Keratinocyte (primary cell): ENCODE results near the gene VAV2. TPM values are rescaled to one million over a fixed set of nuclear protein-coding genes. Genes with fewer than 3 reads are reported as not detected.

ENCODE experiments used
- DNase-seq: peaks from one replicate; pipeline ENCODE4 v3.0.0-alpha.2; 2011; ENCODE audit warnings: low read depth, missing footprints, low spot score
- FAIRE-seq: peaks from 2 replicates; lab custom pipeline; 2011; peaks lifted over from hg19 to GRCh38; lab: Jason Lieb, UNC
- H2AFZ ChIP-seq: 2 replicates; pipeline ENCODE4 v1.6.0; 2012; ENCODE audit warnings: low read length, control low read depth, inconsistent platforms; ENCODE audit not compliant: control insufficient read depth
- H3K27ac ChIP-seq: 2 replicates; pipeline ENCODE4 v1.5.1; 2011; ENCODE audit warnings: low read length; ENCODE audit not compliant: control insufficient read depth, insufficient read depth
- H3K27me3 ChIP-seq: 3 replicates; pipeline ENCODE4 v1.6.0; 2011; ENCODE audit warnings: low read length; ENCODE audit not compliant: control insufficient read depth, insufficient read depth; ENCODE audit errors: extremely low read depth
- H3K36me3 ChIP-seq, 2 experiments: 2 replicates in 1 of 2; 3 replicates in 1 of 2; pipeline ENCODE4 v1.5.1; 2011; ENCODE audit warnings: low read length in 2 of 2, mild to moderate bottlenecking in 1 of 2; ENCODE audit not compliant: control insufficient read depth in 2 of 2, insufficient read depth in 2 of 2; ENCODE audit errors: extremely low read depth in 1 of 2
- H3K4me1 ChIP-seq: 3 replicates; pipeline ENCODE4 v1.5.1; 2011; ENCODE audit warnings: low read length; ENCODE audit not compliant: control insufficient read depth, insufficient read depth; ENCODE audit errors: extremely low read depth
- H3K4me2 ChIP-seq: 3 replicates; pipeline ENCODE4 v1.6.0; 2011; ENCODE audit warnings: low read depth, low read length; ENCODE audit not compliant: control insufficient read depth, insufficient read depth; ENCODE audit errors: extremely low read depth
- H3K4me3 ChIP-seq, 3 experiments: fragments of 200-600 bp in 1 of 3; sonication (generic) in 1 of 3; 2 replicates in 2 of 3; 3 replicates in 1 of 3; pipeline ENCODE4 v1.5.1; 2011 to 2016; ENCODE audit warnings: low read length in 3 of 3, mild to moderate bottlenecking in 3 of 3, control low read depth in 2 of 3, inconsistent platforms in 1 of 3, low read depth in 1 of 3, mixed read lengths in 1 of 3, mixed run types in 1 of 3, moderate library complexity in 1 of 3; ENCODE audit not compliant: control insufficient read depth in 2 of 3, insufficient read depth in 2 of 3; ENCODE audit errors: extremely low read depth in 1 of 3
- H3K79me2 ChIP-seq: 2 replicates; pipeline ENCODE4 v1.6.0; 2012; ENCODE audit warnings: low read length; ENCODE audit not compliant: control insufficient read depth, insufficient read depth
- H3K9ac ChIP-seq: 3 replicates; pipeline ENCODE4 v1.6.0; 2011; ENCODE audit warnings: low read length; ENCODE audit not compliant: control insufficient read depth, insufficient read depth; ENCODE audit errors: extremely low read depth
- H3K9me1 ChIP-seq: 3 replicates; pipeline ENCODE4 v1.6.0; 2011; ENCODE audit warnings: low read length; ENCODE audit not compliant: control insufficient read depth, insufficient read depth; ENCODE audit errors: extremely low read depth
- H3K9me3 ChIP-seq: 2 replicates; pipeline ENCODE4 v1.5.1; 2012; ENCODE audit warnings: low read depth, low read length; ENCODE audit not compliant: control insufficient read depth
- H4K20me1 ChIP-seq: 3 replicates; pipeline ENCODE4 v1.6.0; 2011; ENCODE audit warnings: low read length; ENCODE audit not compliant: control insufficient read depth, insufficient read depth; ENCODE audit errors: extremely low read depth
- EZH2 ChIP-seq: IDR thresholded peaks from one replicate; pipeline ENCODE4 v1.6.1; 2012; ENCODE audit warnings: inconsistent platforms, mild to moderate bottlenecking, low read length, moderate library complexity
- dilution Hi-C: fragments of 300-500 bp; cut with MboI; formaldehyde crosslinking; loops from one replicate; pipeline ENCODE4 v1.7.0; 2020; ENCODE audit warnings: low sequenced_read_pairs; ENCODE audit not compliant: extremely low pct_ligation_motif_present
- polyA plus RNA-seq, 5 experiments: library from polyadenylated mRNA; depleted of rRNA in 3 of 5; stranded (reverse) in 3 of 5; stranded (forward) in 1 of 5; unstranded in 1 of 5; fragments of >200 nt; gene quantifications; 1 replicate in 1 of 5; 2 replicates in 3 of 5; 3 replicates in 1 of 5; pipeline versions ENCODE4 v1.2.1 to v1.2.3, GENCODE V29; 2011 to 2012; ENCODE audit warnings: missing spikeins in 2 of 5, low read depth in 1 of 5, low replicate concordance in 1 of 5
- TF ChIP-seq, protein P1 (sequence below), 3 experiments: IDR thresholded peaks in 1 of 3; conservative IDR thresholded peaks in 1 of 3; optimal IDR thresholded peaks in 1 of 3; 2 replicates in 2 of 3; 3 replicates in 1 of 3; pipeline versions ENCODE3 to v1.5.1; 2011; ENCODE audit warnings: low read length in 3 of 3, mild to moderate bottlenecking in 3 of 3, moderate library complexity in 2 of 3, control low read depth in 1 of 3, inconsistent platforms in 1 of 3; ENCODE audit not compliant: insufficient read depth in 2 of 3; ENCODE audit errors: extremely low read depth in 1 of 3

Gene VAV2
- polyA plus RNA-seq, 1 donor (not counting 4 experiments of a cell fraction or from before 2014, with no cell fraction given), result 16.4 TPM

- no peaks in the 10 kb centered on the region for H3K4me1 ChIP-seq
- H3K4me3 ChIP-seq, result no peak overlapping the region
- FAIRE-seq (no peak), DNase-seq (no peak)
- H3K9me3 ChIP-seq, result no peaks in the 10 kb centered on the region
- H3K79me2 ChIP-seq, result no peaks in the 10 kb centered on the region
- H3K9me1 ChIP-seq, result no peaks in the 10 kb centered on the region
- dilution Hi-C loops, result no loop called here
- H3K4me2 ChIP-seq, result no peak overlapping the region
- H3K9ac ChIP-seq, result no peak overlapping the region
- H3K36me3 ChIP-seq, result no peaks in the 10 kb centered on the region
- H3K27me3 ChIP-seq, result peaks cover 3% of the 10 kb centered on the region
- H4K20me1 ChIP-seq, result no peaks in the 10 kb centered on the region
- TF ChIP-seq, protein P1, sequence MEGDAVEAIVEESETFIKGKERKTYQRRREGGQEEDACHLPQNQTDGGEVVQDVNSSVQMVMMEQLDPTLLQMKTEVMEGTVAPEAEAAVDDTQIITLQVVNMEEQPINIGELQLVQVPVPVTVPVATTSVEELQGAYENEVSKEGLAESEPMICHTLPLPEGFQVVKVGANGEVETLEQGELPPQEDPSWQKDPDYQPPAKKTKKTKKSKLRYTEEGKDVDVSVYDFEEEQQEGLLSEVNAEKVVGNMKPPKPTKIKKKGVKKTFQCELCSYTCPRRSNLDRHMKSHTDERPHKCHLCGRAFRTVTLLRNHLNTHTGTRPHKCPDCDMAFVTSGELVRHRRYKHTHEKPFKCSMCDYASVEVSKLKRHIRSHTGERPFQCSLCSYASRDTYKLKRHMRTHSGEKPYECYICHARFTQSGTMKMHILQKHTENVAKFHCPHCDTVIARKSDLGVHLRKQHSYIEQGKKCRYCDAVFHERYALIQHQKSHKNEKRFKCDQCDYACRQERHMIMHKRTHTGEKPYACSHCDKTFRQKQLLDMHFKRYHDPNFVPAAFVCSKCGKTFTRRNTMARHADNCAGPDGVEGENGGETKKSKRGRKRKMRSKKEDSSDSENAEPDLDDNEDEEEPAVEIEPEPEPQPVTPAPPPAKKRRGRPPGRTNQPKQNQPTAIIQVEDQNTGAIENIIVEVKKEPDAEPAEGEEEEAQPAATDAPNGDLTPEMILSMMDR (optimal IDR thresholded peaks at IDR 0.05 in 1 of 3, IDR thresholded peaks at IDR 0.05 in 1 of 3, conservative IDR thresholded peaks at IDR 0.05 in 1 of 3; ENCODE audit: extremely low read depth in 1 of 3, insufficient read depth in 2 of 3, low read length in 3 of 3), result no peak
- TF ChIP-seq EZH2, result no peak
- H3K27ac ChIP-seq, result no peak overlapping the region
- H2AFZ ChIP-seq, result no peak overlapping the region
Measured at GRCh38 chr9:134007150-134007549, 15.0 kb upstream of the VAV2 start.

DNA sequence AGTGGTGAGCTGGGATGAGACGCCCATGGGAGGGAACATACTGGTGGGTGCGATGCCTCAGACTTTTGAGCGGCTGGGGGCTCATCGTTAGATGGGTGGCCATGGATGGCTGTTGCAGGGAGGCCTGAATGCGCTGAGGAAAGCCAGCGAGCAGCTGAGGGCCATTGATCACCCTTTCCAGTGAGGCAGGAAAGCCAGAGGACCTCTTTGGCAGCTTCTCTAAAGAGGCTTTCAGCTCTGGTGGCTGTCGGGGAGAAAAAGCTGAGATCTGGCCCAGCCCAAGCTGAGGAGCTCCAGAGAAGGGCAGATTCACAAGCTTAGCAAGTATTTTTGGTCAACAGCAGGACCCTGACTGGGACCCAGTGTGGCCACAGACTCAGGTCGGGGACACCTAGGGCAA lies 13.3 kb upstream of the VAV2 start:
- no peak for FAIRE-seq
- no peak for DNase-seq
- dilution Hi-C loops, result no loop called here
- Histone ChIP-seq H3K4me2 (no peak overlapping the region), H3K79me2 (no peaks in the 10 kb centered on the region), H3K9me1 (no peaks in the 10 kb centered on the region), H3K36me3 (no peaks in the 10 kb centered on the region), H3K27ac (no peak overlapping the region), H3K9ac (no peak overlapping the region), H4K20me1 (no peaks in the 10 kb centered on the region), H2AFZ (no peak overlapping the region), H3K4me3 (no peak overlapping the region), H3K9me3 (no peaks in the 10 kb centered on the region), H3K4me1 (no peaks in the 10 kb centered on the region), H3K27me3 (no peaks in the 10 kb centered on the region)
- TF ChIP-seq, protein P1 (optimal IDR thresholded peaks at IDR 0.05 in 1 of 3, IDR thresholded peaks at IDR 0.05 in 1 of 3, conservative IDR thresholded peaks at IDR 0.05 in 1 of 3; ENCODE audit: extremely low read depth in 1 of 3, insufficient read depth in 2 of 3, low read length in 3 of 3), result no peak
- TF ChIP-seq EZH2, result no peak
